SK-N-MC (cell line): ENCODE measurements around the gene ANTXR1.

Source experiments
- EZH2 ChIP-seq: fragments of 200-600 bp; sonication (generic); IDR thresholded peaks from one replicate; pipeline ENCODE4 v1.6.1; 2017; ENCODE audit warnings: antibody characterized with exemption
- FOXP2 ChIP-seq: optimal IDR thresholded peaks from 2 replicates; pipeline ENCODE3; 2011; ENCODE audit warnings: mild to moderate bottlenecking, moderate library complexity; ENCODE audit not compliant: insufficient read depth; ENCODE audit errors: extremely low read length, control extremely low read depth
- POLR2AphosphoS5 ChIP-seq: IDR thresholded peaks from 2 replicates; pipeline ENCODE4 v1.6.1; 2012; ENCODE audit warnings: mild to moderate bottlenecking, low read depth, low read length, borderline replicate concordance

DNA sequence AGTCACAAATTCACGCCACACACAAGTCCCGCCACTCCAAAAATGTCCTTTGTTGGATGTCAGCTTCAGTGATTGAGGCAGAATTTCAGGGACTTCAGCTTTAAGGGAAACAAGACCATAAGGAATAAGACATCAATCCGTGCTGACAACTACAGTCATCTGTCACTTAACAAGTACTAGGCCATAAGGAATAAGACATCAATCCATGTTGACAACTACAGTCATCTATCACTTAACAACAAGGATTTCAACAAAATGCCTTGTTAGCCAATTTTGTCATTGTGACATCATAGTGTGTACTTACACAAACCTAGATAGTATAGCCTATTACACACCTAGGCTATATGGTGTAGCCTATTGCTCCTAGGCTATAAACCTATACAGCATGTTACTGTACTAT is 58.0 kb downstream of the ANTXR1 start:
- TF ChIP-seq POLR2AphosphoS5 (no peak), FOXP2 (no peak), EZH2 (no peak)
